Testis (tissue), 3 donors: ENCODE measurements around the gene ADSS1. TPM values are rescaled to one million over a fixed set of nuclear protein-coding genes. Genes with fewer than 3 reads are reported as not detected.

Experiments
- DNase-seq: peaks from one replicate; pipeline ENCODE4 v3.0.0-alpha.2; 2019
- H3K27ac ChIP-seq, 2 donors: fragments of 200-600 bp; sonication (generic); one replicate each; pipeline ENCODE4 v1.5.1; 2019
- H3K27me3 ChIP-seq: fragments of 200-600 bp; sonication (generic); one replicate; pipeline ENCODE4 v1.5.1; 2019
- H3K36me3 ChIP-seq: fragments of 200-600 bp; sonication (generic); one replicate; pipeline ENCODE4 v1.5.1; 2017; ENCODE audit warnings: low read depth; ENCODE audit errors: missing control alignments
- H3K4me1 ChIP-seq: fragments of 200-600 bp; sonication (generic); one replicate; pipeline ENCODE4 v1.5.1; 2019
- H3K4me3 ChIP-seq, 2 donors: fragments of 200-600 bp; sonication (generic); one replicate each; pipeline ENCODE4 v1.5.1; 2017 to 2019
- H3K9me3 ChIP-seq: fragments of 200-600 bp; sonication (generic); one replicate; pipeline ENCODE4 v1.5.1; 2017
- CTCF ChIP-seq, 3 experiments: fragments of 450-650 bp in 2 of 3; fragments of 200-600 bp in 1 of 3; sonication (generic) in 1 of 3; IDR thresholded peaks; one replicate each; pipeline ENCODE4 v1.5.1; 2016 to 2019; ENCODE audit warnings: antibody characterized with exemption in 3 of 3, mild to moderate bottlenecking in 2 of 3, moderate library complexity in 1 of 3
- POLR2A ChIP-seq: fragments of 450-650 bp; IDR thresholded peaks from one replicate; pipeline ENCODE4 v1.6.1; 2017; ENCODE audit warnings: antibody characterized with exemption, mild to moderate bottlenecking, moderate library complexity
- WGBS, 2 donors: methylation state at CpG; one replicate each; pipeline ENCODE4 v1.1.5; 2018; 5-methylcytosine and 5-hydroxymethylcytosine counted together
- intact Hi-C: fragments of 100-400 bp; cut with DNase I; formaldehyde crosslinking; loops from one replicate; pipeline ENCODE4 v1.15.1; 2023; ENCODE audit warnings: low total_unique reads
- polyA plus RNA-seq: library from polyadenylated mRNA; stranded (reverse); fragments of 350-450 nt; fragmentation: Illumina TruSeq; extraction: RNeasy Lipid Tissue Mini Kit (QIAGEN cat#74804); gene quantifications from one replicate; pipeline ENCODE4 v1.2.3, GENCODE V29; 2014; ENCODE audit warnings: low read depth, low replicate concordance; ENCODE audit not compliant: insufficient read depth
- total RNA-seq, 2 donors: library from RNA; depleted of rRNA; stranded (reverse); fragments of >200 nt; gene quantifications; one replicate each; pipeline ENCODE4 v1.2.3, GENCODE V29; 2016

Gene ADSS1
- total and polyA plus RNA-seq, 3 donors from 2014 or later, result 48.7 to 79.6 (median 79.4) TPM

- intact Hi-C loops, result no loop called here
- Histone ChIP-seq H3K36me3 (no peaks in the 10 kb centered on the region), H3K4me1 (peaks cover 22% of the 10 kb centered on the region), H3K4me3 (no peak overlapping the region), H3K27ac (no peak overlapping the region), H3K27me3 (no peaks in the 10 kb centered on the region), H3K9me3 (no peaks in the 10 kb centered on the region)
- TF ChIP-seq POLR2A (no peak), CTCF (IDR thresholded peaks at IDR 0.05) (no peak)
- WGBS, 2 donors, result 56% methylated on average over 13 of the region's 13 CpGs; no CpG with 5 or more reads in 1 of the 2 donors
- no peak for DNase-seq
These were observed 58.7 kb downstream of the ADSS1 start for GRCh38 chr14:104782808-104783139.

- Histone ChIP-seq H3K36me3 (no peaks in the 10 kb centered on the region), H3K4me1 (peaks cover 30% of the 10 kb centered on the region), H3K27me3 (no peaks in the 10 kb centered on the region), H3K4me3 (no peak overlapping the region), H3K27ac (no peak overlapping the region), H3K9me3 (no peaks in the 10 kb centered on the region)
- DNase-seq, result no peak
- WGBS, 2 donors, result 77 to 86% methylated on average over 6 to 16 of the region's 16 CpGs
- intact Hi-C loops, result no loop called here
- TF ChIP-seq POLR2A, result no peak
- TF ChIP-seq CTCF (IDR thresholded peaks at IDR 0.05), result no peak
These were observed 59.6 kb downstream of the ADSS1 start for GRCh38 chr14:104783484-104784217.

GRCh38 chr14:104784218-104784568 is 60.2 kb downstream of the ADSS1 start:
- intact Hi-C loops, result no loop called here
- peaks cover 36% of the 10 kb centered on the region for H3K4me1 ChIP-seq

GRCh38 chr14:104784846-104785707 is 61.0 kb downstream of the ADSS1 start:
- Histone ChIP-seq H3K4me1 (peaks cover 38% of the 10 kb centered on the region), H3K9me3 (no peaks in the 10 kb centered on the region), H3K27ac (no peak overlapping the region), H3K4me3 (no peak overlapping the region), H3K36me3 (no peaks in the 10 kb centered on the region), H3K27me3 (no peaks in the 10 kb centered on the region)
- intact Hi-C loops, result no loop called here
- TF ChIP-seq CTCF (IDR thresholded peaks at IDR 0.05) (no peak), POLR2A (no peak)
- DNase-seq, result peak; percentile 52
- WGBS, 2 donors, result 75 to 89% methylated on average over 12 to 36 of the region's 36 CpGs

More at GRCh38 chr14:104784218-104784568, 60.2 kb downstream of the ADSS1 start:
- Histone ChIP-seq H3K36me3 (no peaks in the 10 kb centered on the region), H3K27ac (no peak overlapping the region), H3K9me3 (no peaks in the 10 kb centered on the region), H3K4me3 (no peak overlapping the region), H3K27me3 (no peaks in the 10 kb centered on the region)
- no peak for DNase-seq
- TF ChIP-seq POLR2A, result no peak
- no peak for TF ChIP-seq CTCF (IDR thresholded peaks at IDR 0.05)
- 88 to 100% methylated on average over 1 to 9 of the region's 9 CpGs for WGBS, 2 donors
